Measurements from ENCODE around the gene TRIM39. TPM values are rescaled to one million over a fixed set of nuclear protein-coding genes. Genes with fewer than 3 reads are reported as not detected.
"Not testable (repeated sequence)": the region's sequence is repeated elsewhere in the genome, so short reads cannot be mapped to it uniquely, and the experiment has no call there.

The TRIM39 gene
- 11.2 and 11.6 TPM in 2 replicates for total RNA-seq

DNA sequence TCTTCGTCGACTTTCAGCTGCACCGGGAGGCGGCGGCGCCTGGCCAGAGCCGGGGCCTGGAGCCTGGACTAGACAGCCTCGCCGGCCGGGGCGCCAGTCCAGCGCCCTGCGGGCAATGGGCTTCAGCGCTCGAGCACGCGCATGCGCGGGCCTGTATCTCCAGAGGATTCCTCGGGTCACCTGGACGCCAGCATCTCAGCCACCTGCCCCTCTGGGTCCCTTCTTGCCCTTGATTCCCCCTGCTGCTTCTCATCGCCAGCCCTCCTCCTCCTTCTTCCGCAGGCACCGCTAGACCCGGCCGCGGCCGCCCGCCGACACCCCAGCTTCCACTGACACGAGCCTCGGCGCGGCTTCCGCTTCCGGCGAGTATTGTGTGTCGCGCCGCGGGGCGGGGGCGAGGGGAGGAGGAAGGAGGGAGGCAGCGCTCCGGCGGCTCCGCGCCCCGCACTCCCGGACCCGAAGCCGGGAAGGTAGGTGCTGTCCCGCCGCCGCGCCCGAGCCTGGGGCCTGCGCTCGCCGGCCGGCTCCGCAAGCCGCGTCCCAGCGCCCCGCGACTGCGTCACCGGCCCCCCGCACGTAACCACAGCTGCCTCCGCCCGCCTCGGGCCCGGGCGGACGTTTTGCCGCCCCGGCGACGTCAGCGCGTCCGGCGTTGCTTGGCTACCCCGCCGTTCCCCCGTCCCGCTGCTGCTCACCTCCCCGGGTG is at the start of gene TRIM39:
TRIM39 (plus strand) TSS at position 402 of the 706 bp plus-strand sequence. CDS start 2,391 bp downstream, outside the sequence.
- intact Hi-C loops (cut with micrococcal nuclease), result loop anchor here (1.0 to 10.0 kb wide), 5 partner anchors 19 to 288 kb away; partner anchors contain the start of genes GNL1, MRPS18B, PPP1R10 and PPP1R11

DNA sequence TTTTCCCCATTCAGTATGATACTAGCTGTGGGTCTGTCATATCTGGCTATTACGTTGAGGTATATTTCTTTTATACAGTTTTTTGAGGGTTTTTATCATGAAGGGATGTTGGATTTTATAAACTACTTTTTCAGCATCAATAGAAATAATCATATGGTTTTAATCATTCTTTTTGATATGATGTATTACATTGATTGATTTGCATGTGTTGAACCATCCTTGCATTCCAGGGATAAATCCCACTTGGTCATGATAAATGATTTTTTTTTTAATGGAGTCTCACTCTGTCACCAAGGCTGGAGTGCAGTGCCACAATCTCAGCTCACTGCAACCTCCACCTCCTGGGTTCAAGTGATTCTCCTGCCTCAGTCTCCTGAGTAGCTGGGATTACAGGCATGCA is 45.7 kb upstream of the TRIM39 start:
- intact Hi-C loops (cut with micrococcal nuclease), result not testable (repeated sequence)

- intact Hi-C loops (cut with micrococcal nuclease), result no loop called here
Observed at GRCh38 chr6:30282522-30282921, 44.2 kb upstream of the TRIM39 start.

DNA sequence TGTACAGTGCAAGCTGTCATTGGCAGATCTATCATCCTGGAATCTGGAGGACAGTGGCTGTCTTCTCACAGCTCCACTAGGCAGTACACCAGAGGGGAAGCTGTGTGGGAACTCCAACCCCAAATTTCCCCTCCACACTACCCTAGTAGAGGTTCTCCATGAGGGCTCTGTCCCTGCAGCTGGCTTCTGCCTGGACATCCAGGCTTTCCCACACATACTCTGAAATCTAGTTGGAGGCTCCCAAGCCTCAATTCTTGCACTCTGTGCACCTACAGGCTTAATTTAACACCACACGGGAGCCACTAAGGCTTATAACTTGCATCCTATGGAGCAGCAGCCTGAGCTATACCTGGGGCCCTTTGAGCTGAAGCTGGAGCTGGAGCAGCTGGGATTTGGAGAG is 43.0 kb upstream of the TRIM39 start:
- intact Hi-C loops (cut with micrococcal nuclease), result no loop called here

GRCh38 chr6:30287139-30287538 is 39.6 kb upstream of the TRIM39 start:
- intact Hi-C loops (cut with micrococcal nuclease), result no loop called here

GRCh38 chr6:30295837-30296236 is 30.9 kb upstream of the TRIM39 start:
- intact Hi-C loops (cut with micrococcal nuclease), result no loop called here

DNA sequence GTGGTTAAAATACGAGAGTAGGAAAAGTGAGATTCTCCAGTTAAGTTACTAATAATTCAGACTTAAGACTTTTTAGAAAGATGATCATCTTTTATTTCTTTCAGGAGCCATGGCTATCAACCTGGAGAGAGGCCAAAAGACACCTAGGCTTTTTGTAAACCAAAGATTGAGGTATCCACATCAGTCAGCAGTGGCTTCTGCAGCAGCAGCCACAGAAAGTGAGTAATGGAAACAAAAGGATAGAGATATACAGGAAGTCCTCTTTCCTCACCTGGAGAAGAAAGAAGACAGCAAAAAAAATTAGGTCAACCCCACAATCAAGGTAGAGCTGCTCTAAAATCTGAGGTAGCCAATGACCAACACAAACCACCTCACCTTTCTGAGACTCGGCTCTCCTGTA is 22.7 kb upstream of the TRIM39 start:
- intact Hi-C loops (cut with micrococcal nuclease), result no loop called here

DNA sequence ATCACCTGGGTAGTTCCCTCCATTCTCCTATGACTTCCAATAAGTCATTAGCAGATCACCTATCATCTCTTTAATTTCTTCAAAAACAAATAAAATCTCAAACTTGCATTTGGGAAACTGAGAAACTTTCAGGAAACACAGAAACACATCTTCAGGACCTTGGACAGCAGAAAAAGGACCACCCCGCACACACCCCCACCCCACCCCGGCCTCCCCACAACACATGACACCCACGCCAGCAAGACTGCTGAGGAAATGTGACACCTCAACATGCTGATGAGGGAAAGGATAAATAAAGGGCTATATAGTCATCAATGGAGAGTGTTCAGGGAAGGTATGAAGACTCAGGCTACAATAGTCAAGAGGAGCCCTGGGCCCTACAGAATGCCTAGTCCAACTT is 15.6 kb upstream of the TRIM39 start:
- intact Hi-C loops (cut with micrococcal nuclease), result no loop called here

- intact Hi-C loops (cut with micrococcal nuclease), result no loop called here
Observed at GRCh38 chr6:30311671-30312070, 15.1 kb upstream of the TRIM39 start.

DNA sequence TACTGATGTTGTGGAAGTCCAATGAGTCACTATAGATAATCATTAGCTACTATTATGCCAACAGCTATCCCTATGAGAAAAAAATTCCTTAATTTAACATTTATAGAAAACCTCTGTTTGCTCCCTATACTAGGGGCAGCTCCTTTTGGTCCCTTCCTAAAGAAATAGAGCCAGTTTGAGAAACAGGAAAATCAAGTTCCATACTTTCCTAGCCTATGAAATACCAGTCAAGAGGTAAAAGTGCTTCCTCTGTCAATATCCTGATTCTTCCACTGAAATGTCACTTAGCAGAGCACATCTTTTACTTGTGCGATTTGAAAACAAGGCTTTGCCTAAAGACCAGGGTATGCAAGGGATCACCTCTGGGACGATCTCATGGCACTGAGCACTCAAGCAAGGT is 14.5 kb upstream of the TRIM39 start:
- intact Hi-C loops (cut with micrococcal nuclease), result no loop called here

DNA sequence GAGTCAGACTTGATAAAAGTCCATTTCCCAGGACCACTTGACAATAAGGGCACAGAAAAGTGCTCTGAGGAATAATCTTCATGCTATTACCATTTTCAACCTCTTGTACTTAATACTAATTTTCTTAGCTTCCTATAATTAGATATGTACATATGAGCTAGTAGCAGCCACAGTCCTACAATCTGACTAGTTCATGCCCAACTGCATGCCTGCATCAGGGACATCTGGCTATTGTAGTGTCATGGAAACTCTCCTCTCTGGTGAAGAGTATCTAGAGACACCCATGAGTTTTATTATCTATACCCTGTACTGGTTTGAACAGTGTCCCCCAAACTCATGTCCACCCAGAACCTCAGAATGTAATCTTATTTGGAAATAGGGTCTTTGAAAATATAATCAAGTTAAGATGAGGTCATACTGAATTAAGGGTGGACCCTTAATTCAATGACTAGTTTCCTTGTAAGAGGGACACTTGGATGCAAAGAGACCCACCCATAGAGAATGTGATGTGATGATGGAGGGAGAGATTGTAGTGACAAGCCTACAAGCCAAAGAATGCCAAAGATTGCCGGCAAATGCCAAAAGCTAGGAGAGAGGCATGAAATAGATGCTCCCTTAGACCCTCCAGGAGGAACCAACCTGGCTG is 13.9 kb upstream of the TRIM39 start:
- intact Hi-C loops (cut with micrococcal nuclease), result no loop called here

- intact Hi-C loops (cut with micrococcal nuclease), result no loop called here
Observed at GRCh38 chr6:30315156-30315555, 11.6 kb upstream of the TRIM39 start.

DNA sequence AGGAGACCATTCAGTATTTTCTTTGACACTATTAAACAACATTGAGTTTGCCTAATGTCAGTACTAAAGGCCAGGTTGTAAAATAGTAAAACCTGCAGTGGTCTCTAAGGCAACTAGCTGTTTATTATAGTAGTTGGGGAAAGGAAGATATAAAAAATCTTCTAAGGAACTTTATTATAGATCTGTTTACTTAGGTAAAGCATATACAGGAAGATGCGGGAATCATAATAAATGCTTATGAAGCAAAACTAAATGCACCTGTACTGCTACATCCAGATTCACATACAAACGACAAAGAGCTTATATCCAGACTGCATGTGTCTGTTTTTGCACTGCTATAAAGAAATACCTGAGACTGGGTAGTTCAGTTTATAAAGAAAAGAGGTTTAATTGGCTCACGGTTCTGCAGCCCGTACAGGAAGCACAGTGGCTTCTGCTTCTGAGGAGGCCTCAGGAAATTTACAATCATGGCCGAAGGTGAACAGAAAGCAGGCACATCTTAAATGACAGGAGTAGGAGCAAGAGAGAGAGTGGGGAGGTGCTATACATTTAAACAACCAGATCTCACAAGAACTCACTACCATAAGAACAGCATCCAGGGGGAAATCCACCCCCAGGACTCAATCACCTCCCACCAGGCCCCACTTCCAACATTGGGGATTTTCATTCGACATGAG is 8.7 kb upstream of the TRIM39 start:
- intact Hi-C loops (cut with micrococcal nuclease), result no loop called here

GRCh38 chr6:30319146-30319835 is 7.4 kb upstream of the TRIM39 start:
- intact Hi-C loops (cut with micrococcal nuclease), result no loop called here

DNA sequence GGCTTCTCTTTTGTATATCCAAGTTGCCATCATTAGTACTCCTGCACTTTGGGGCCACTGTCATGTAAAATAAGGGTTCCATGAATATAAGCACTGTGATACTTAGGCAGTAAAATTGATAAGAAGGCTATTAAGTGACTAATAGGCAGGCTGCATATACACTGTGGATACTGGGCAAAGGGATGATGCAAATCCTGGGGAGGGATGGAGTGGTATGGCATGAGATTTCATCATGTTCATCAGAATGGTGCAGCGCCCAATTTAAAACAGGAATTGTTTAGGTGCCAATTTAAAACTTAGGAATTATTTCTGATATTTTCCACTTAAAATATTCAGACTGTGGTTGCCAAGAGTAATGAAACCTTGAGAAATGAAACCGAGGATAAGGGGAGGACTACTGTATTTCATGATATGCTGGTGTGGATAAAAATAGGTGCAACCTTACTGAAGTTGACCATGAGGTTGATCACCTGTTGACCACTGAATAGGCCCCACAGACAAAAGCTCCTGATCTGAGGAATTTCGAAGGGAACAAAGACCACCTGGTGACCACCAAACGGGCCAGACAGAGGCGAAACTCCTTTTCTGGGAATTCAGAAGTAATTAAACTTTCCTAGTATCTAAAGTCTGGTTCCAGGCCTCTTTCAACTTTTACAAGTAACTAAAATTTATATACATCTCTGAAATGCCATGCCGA is 4.9 kb upstream of the TRIM39 start:
- intact Hi-C loops (cut with micrococcal nuclease), result loop anchor here (10.0 kb wide), 1 partner anchor 293 kb away; the partner anchor contains the start of genes MRPS18B and PPP1R10

GRCh38 chr6:30322527-30323501 is 3.9 kb upstream of the TRIM39 start:
- intact Hi-C loops (cut with micrococcal nuclease), result loop anchor here (10.0 kb wide), 1 partner anchor 292 kb away; the partner anchor contains the start of genes MRPS18B and PPP1R10

DNA sequence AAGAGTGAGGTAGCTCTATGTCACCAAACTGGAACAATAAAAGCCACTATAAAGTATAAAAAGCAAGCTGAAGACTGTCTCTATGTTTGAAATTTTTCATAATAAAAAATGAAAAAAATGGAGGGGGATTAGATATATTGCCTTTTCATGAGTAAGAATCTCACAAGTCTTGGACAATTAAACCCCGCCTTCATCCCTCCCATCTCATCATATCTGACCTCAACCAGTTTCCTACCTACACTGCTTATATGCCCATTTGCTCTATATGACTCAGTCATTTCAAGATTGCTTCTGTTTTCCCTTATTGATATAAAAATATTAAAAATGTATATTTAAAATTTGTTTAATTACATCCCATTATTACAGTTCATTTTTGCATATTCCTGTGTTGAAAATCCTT is 2.9 kb upstream of the TRIM39 start:
- intact Hi-C loops (cut with micrococcal nuclease), result loop anchor here (10.0 kb wide), 1 partner anchor 291 kb away; the partner anchor contains the start of genes MRPS18B and PPP1R10

- intact Hi-C loops (cut with micrococcal nuclease), result loop anchor here (1.0 to 10.0 kb wide), 3 partner anchors 112 to 289 kb away; partner anchors contain the start of genes GNL1, MRPS18B, PPP1R10 and PRR3
Observed at GRCh38 chr6:30325150-30325872, 1.4 kb upstream of the TRIM39 start.

Measured in T-helper 2 cell treated with Interferon-gamma antibody and Interleukin-4, amounts not matched to agents 100 ng/mL and 5 ng/mL, for 36 hours (primary cell).